ACC112 (cell line): Measurements from ENCODE around the gene AGFG2.
"Not testable (repeated sequence)": the region's sequence is repeated elsewhere in the genome, so short reads cannot be mapped to it uniquely, and the experiment has no call there.

ENCODE experiments used
- H2AFZ ChIP-seq: fragments of 200-600 bp; sonication (generic); one replicate; pipeline ENCODE4 v1.6.0; 2017; ENCODE audit warnings: antibody characterized with exemption, low read length; ENCODE audit not compliant: unreplicated experiment
- H3K27ac ChIP-seq: fragments of 200-600 bp; sonication (generic); 2 replicates; pipeline ENCODE4 v1.5.1; 2014; ENCODE audit warnings: low read depth, mild to moderate bottlenecking, antibody characterized with exemption, low read length, moderate library complexity
- H3K27me3 ChIP-seq: fragments of 200-600 bp; sonication (generic); 2 replicates; pipeline ENCODE4 v1.6.1; 2014; ENCODE audit warnings: mild to moderate bottlenecking, antibody characterized with exemption, low read length, moderate library complexity, mixed read lengths; ENCODE audit not compliant: insufficient read depth
- H3K36me3 ChIP-seq: fragments of 200-600 bp; sonication (generic); 2 replicates; pipeline ENCODE4 v1.6.1; 2016; ENCODE audit warnings: mild to moderate bottlenecking, antibody characterized with exemption, low read length, moderate library complexity, mixed read lengths; ENCODE audit not compliant: insufficient read depth
- H3K4me1 ChIP-seq: fragments of 200-600 bp; sonication (generic); one replicate; pipeline ENCODE4 v1.6.1; 2016; ENCODE audit warnings: low read length, mixed read lengths; ENCODE audit not compliant: insufficient read depth, unreplicated experiment, control insufficient read depth
- H3K4me3 ChIP-seq: fragments of 200-600 bp; sonication (generic); 2 replicates; pipeline ENCODE4 v1.5.1; 2014; ENCODE audit warnings: mild to moderate bottlenecking, low read depth, low read length
- H3K79me2 ChIP-seq: fragments of 200-600 bp; sonication (generic); one replicate; pipeline ENCODE4 v1.6.0; 2016; ENCODE audit warnings: low read length; ENCODE audit not compliant: control insufficient read depth, unreplicated experiment, insufficient read depth

AGFG2 gene

GRCh38 chr7:100541309-100541708 lies 2.3 kb downstream of the AGFG2 start:
- H3K4me1 ChIP-seq, result peaks cover 39% of the 10 kb centered on the region
- not testable (repeated sequence) for H3K36me3 ChIP-seq, H2AFZ ChIP-seq, H3K27me3 ChIP-seq, H3K27ac ChIP-seq, H3K4me3 ChIP-seq
- H3K79me2 ChIP-seq, result peaks cover 43% of the 10 kb centered on the region

GRCh38 chr7:100543586-100543985 lies 4.6 kb downstream of the AGFG2 start:
- Histone ChIP-seq H3K36me3 (no peaks in the 10 kb centered on the region), H3K4me1 (peaks cover 61% of the 10 kb centered on the region), H3K79me2 (peaks cover 54% of the 10 kb centered on the region), H3K4me3 (no peak overlapping the region), H3K27me3 (no peaks in the 10 kb centered on the region), H2AFZ (no peak overlapping the region), H3K27ac (peak overlapping the region; percentile 89)

- H3K27ac ChIP-seq, result peak overlapping the region; percentile 89
- no peak overlapping the region for H2AFZ ChIP-seq
- H3K4me1 ChIP-seq, result peaks cover 64% of the 10 kb centered on the region
- peaks cover 53% of the 10 kb centered on the region for H3K79me2 ChIP-seq
- no peaks in the 10 kb centered on the region for H3K27me3 ChIP-seq
- no peaks in the 10 kb centered on the region; the same call in 1 of the 2 replicates for H3K36me3 ChIP-seq
- H3K4me3 ChIP-seq, result no peak overlapping the region
Observed at GRCh38 chr7:100544386-100544785, 5.4 kb downstream of the AGFG2 start.

GRCh38 chr7:100544967-100545359 lies 6.0 kb downstream of the AGFG2 start:
- peak overlapping the region; percentile 89 for H3K27ac ChIP-seq
- H2AFZ ChIP-seq, result no peak overlapping the region
- peaks cover 47% of the 10 kb centered on the region for H3K79me2 ChIP-seq
- peak overlapping the region; percentile 25; the same call in 1 of the 2 replicates for H3K4me3 ChIP-seq
- H3K27me3 ChIP-seq, result no peaks in the 10 kb centered on the region
- peaks cover 63% of the 10 kb centered on the region for H3K4me1 ChIP-seq
- H3K36me3 ChIP-seq, result no peaks in the 10 kb centered on the region; the same call in 1 of the 2 replicates

- H2AFZ ChIP-seq, result no peak overlapping the region
- H3K27ac ChIP-seq, result peak overlapping the region; percentile 89
- H3K79me2 ChIP-seq, result peaks cover 41% of the 10 kb centered on the region
Observed at GRCh38 chr7:100545360-100546128, 6.5 kb downstream of the AGFG2 start.

GRCh38 chr7:100546129-100546925 lies 7.3 kb downstream of the AGFG2 start:
- peaks cover 53% of the 10 kb centered on the region for H3K4me1 ChIP-seq
- H3K4me3 ChIP-seq, result peak overlapping the region; percentile 8; the same call in 1 of the 2 replicates
- H2AFZ ChIP-seq, result no peak overlapping the region
- H3K79me2 ChIP-seq, result peaks cover 35% of the 10 kb centered on the region
- H3K27me3 ChIP-seq, result no peaks in the 10 kb centered on the region
- H3K36me3 ChIP-seq, result peaks cover 4% of the 10 kb centered on the region; the same call in 1 of the 2 replicates
- peak overlapping the region; percentile 89 for H3K27ac ChIP-seq

More at GRCh38 chr7:100545360-100546128, 6.5 kb downstream of the AGFG2 start:
- peaks cover 58% of the 10 kb centered on the region for H3K4me1 ChIP-seq
- peaks cover 4% of the 10 kb centered on the region; the same call in 1 of the 2 replicates for H3K36me3 ChIP-seq
- H3K4me3 ChIP-seq, result peak overlapping the region; percentile 25
- no peaks in the 10 kb centered on the region for H3K27me3 ChIP-seq

GRCh38 chr7:100546926-100547800 lies 8.2 kb downstream of the AGFG2 start:
- peaks cover 28% of the 10 kb centered on the region for H3K79me2 ChIP-seq
- H3K4me1 ChIP-seq, result peaks cover 53% of the 10 kb centered on the region
- peaks cover 4% of the 10 kb centered on the region; the same call in 1 of the 2 replicates for H3K36me3 ChIP-seq
- peak overlapping the region; percentile 89 for H3K27ac ChIP-seq
- no peaks in the 10 kb centered on the region for H3K27me3 ChIP-seq
- peak overlapping the region; percentile 2 for H2AFZ ChIP-seq
- 0 out of 2 replicates have a peak overlapping the region, but pooled peaks have one; percentile 5 for H3K4me3 ChIP-seq

GRCh38 chr7:100547872-100548271 lies 8.9 kb downstream of the AGFG2 start:
- Histone ChIP-seq H3K4me1 (peaks cover 53% of the 10 kb centered on the region), H3K27ac (peak overlapping the region; percentile 89), H3K4me3 (no peak overlapping the region), H3K27me3 (no peaks in the 10 kb centered on the region), H2AFZ (peak overlapping the region; percentile 2), H3K79me2 (peaks cover 22% of the 10 kb centered on the region), H3K36me3 (peaks cover 8% of the 10 kb centered on the region; the same call in 1 of the 2 replicates)

GRCh38 chr7:100548446-100548845 lies 9.4 kb downstream of the AGFG2 start:
- H3K27me3 ChIP-seq, H3K36me3 ChIP-seq, H2AFZ ChIP-seq, H3K4me3 ChIP-seq: not testable (repeated sequence)
- Histone ChIP-seq H3K27ac (peak overlapping the region; percentile 89; the same call in 1 of the 2 replicates), H3K79me2 (peaks cover 21% of the 10 kb centered on the region), H3K4me1 (peaks cover 51% of the 10 kb centered on the region)

GRCh38 chr7:100552532-100552931 lies 13.5 kb downstream of the AGFG2 start:
- H3K4me3 ChIP-seq, result no peak overlapping the region
- no peak overlapping the region for H2AFZ ChIP-seq
- H3K4me1 ChIP-seq, result peaks cover 27% of the 10 kb centered on the region
- no peak overlapping the region for H3K27ac ChIP-seq
- peaks cover 11% of the 10 kb centered on the region; the same call in 1 of the 2 replicates for H3K36me3 ChIP-seq
- peaks cover 10% of the 10 kb centered on the region for H3K79me2 ChIP-seq
- no peaks in the 10 kb centered on the region for H3K27me3 ChIP-seq
